Right ventricle myocardium superior (tissue), 1 donor: ENCODE data around the gene LDAH. TPM values are rescaled to one million over a fixed set of nuclear protein-coding genes. Genes with fewer than 3 reads are reported as not detected.
A peak's percentile ranks its signal among the peaks of the same experiment; 100 is the strongest.

ENCODE experiments used
- ATAC-seq: fragments of 200-7000 bp; cut with Tn5 transposase; one replicate; pipeline ENCODE4 v1.9.1; 2020; ENCODE audit warnings: mild to moderate bottlenecking; ENCODE audit not compliant: poor library complexity
- DNase-seq: peaks from one replicate; pipeline ENCODE4 v3.0.0-alpha.2; 2020
- intact Hi-C: fragments of 100-400 bp; cut with DNase I; formaldehyde crosslinking; loops from one replicate; pipeline ENCODE4 v1.11.2; 2022
- total RNA-seq: library from RNA; stranded (reverse); fragmentation: NEBNext Ultra II Directional; extraction: Animal tissue kit (Norgen Biotek cat#: 25700); gene quantifications from one replicate; pipeline ENCODE4 v1.2.1, GENCODE V29; 2021
- donor health status: DM: no; HTN: yes; CAD: no; lungs with severe emphysema.

Gene LDAH
- total RNA-seq, 1 donor from 2014 or later, result 7.0 TPM

- no peak for DNase-seq
- no peak for ATAC-seq
- intact Hi-C loops, result no loop called here
Measured at GRCh38 chr2:20696366-20696765, 126.5 kb downstream of the LDAH start.

DNA sequence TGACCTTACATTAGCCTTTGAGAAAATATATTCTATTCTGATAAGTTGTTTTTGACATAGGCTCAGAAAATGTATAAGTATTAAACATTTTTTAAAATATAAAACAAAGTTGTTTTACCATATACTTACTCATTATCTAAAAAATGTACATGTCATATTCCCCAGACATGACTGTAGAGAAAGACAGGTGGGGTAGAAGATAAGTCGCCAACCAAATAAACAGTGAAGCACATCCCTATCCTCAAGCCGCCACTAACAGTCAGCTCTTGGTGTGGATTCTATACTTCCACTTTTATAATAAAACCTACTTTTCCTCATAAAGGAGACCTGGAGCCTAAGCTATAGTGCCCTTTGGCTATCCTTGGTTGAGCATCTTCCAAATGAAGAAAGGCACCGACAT is 129.6 kb downstream of the LDAH start:
- no peak for DNase-seq
- intact Hi-C loops, result no loop called here
- no peak for ATAC-seq

DNA sequence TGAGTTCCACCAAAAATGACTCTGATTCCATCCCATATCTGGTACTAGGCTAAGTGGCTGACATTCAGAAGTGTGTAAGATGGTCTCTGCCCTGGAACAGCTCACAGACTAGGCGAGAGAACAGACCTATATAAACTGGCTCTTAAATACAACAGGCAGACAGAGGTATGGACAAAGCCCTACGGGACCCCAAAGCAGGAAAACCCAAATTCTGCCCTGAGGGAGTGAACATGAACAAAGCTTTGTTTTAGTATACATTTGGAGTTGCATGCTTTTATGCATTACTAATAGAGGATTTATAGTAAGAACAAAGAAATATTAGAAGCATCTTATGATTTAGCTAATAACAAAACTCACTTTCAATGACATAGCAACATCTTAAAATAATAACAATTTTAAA is 130.8 kb downstream of the LDAH start:
- ATAC-seq (no peak), DNase-seq (no peak)
- intact Hi-C loops, result no loop called here

DNA sequence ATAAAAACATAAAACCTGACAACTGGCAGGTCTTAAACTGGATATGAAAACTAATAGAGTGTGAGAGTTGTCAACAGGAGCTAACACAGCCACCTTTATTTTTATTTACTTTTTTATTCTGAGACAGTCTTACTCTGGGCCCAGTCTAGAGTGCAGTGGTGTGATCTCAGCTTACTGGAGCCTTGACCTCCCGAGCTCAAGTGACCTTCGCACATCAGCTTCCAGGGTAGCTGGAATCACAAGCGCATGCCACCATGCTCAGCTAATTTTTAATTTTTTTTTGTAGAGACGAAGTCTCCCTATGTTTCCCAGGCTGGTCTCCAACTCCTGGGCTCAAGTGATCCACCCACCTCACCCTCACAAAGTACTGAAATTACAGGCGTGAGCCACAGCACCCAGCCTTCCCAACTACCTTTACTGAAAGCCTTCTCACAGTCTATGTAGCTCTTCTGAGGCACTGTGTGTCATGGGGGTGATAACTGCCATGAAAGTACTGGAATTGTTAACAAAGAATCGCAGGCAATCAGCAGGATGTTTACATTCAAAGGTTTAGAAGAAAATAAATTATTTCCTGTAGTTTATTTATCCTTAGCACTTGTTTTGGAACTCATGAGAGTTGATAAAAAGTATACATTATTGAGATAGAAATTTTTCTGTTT is 131.7 kb downstream of the LDAH start:
- DNase-seq (no peak), ATAC-seq (no peak)
- intact Hi-C loops, result no loop called here

- ATAC-seq (no peak), DNase-seq (no peak)
- intact Hi-C loops, result no loop called here
Measured at GRCh38 chr2:20689428-20690264, 133.3 kb downstream of the LDAH start.

GRCh38 chr2:20687260-20687832 is 135.6 kb downstream of the LDAH start:
- DNase-seq (no peak), ATAC-seq (no peak)
- intact Hi-C loops, result no loop called here

GRCh38 chr2:20684581-20685063 is 138.3 kb downstream of the LDAH start:
- intact Hi-C loops, result no loop called here
- DNase-seq (no peak), ATAC-seq (no peak)

DNA sequence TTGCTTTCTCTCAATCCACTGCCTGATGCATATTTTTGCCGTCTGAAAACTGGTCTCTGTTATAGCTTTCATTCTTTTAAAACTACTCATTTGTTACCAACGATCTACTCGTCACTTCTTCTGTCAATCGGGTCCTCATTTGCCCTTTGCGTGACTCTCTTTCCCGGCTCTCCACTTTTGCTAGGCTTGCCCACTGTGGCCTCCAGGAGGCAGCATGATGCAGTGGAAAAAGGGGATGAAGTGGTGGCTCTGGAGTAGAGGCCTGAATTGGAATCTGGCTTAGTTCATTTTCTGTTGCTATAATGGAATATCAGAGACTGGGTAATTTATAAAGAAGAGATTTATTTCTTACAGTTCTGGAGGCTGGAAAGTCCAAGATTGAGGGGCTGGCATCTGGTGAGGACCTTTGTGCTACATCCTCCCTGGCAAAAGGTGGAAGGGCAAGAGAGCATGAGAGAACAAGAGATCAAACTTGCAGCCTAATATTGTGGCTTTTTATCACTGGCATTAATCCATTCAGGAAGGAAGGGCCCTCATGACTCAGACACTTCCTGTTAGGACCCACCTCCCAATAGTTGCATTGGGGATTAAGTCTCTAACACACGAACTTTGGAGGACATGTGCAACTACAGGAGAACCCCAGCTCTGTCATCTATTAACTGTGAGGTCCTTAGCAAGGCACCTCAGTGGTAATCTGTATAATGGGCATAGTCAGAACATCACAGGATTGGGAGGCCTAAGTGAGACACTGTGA is 140.6 kb downstream of the LDAH start:
- ATAC-seq, result no peak
- intact Hi-C loops, result no loop called here

DNA sequence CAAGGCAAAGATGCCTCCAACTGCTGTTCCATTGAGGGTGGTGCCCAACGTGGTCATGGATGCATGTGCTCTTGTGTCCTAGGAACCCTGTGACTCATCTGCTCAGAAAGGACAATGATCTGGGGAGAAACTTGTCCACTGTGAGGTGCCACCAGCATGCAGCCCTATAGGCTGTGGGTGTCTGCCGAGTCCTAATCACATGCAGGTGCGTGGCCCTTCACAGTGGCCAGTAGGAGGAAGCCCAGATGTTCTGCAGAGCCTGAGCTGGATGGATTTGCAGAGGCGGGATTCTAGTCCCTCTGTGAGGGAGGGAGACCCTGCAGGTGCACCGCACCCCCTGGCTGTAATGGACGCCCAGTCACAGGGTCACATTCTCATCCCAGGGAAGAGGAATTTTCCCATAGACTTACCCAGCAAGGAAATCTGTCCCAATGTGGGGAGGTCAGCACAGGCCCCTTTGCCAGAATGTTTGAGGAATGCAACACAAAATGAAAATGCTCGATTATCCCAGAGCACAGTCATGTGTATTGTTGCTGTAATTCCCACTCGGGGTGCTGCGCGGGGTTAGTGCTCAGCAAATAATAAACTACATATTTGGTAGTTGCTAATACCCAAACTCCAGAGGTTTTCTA is 142.0 kb downstream of the LDAH start:
- ATAC-seq, result no peak
- no peak for DNase-seq
- intact Hi-C loops, result no loop called here

More for the DNA sequence above, 140.6 kb downstream of the LDAH start:
- DNase-seq, result no peak

DNA sequence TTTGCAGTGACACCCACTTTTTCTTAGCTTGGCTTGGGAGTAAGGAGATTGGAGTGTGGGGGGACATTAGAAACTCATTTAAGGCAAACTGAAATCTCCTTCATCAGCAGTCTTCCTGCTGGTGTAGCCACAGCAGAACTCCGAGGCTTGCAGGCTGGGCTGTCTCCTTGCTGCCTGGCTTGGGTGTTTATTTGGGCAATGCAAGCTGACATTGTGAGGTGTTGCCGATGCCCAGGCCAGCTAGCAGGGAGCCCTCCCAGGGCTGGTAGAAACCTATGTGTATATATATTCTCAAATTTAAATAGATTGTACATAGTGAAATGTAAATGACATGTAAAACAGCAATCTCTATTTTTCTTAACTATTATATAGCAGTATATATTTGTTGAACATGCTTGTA is 144.1 kb downstream of the LDAH start:
- intact Hi-C loops, result no loop called here
- DNase-seq, result no peak
- ATAC-seq, result no peak

GRCh38 chr2:20678086-20678395 is 144.9 kb downstream of the LDAH start:
- no peak for DNase-seq
- intact Hi-C loops, result no loop called here

DNA sequence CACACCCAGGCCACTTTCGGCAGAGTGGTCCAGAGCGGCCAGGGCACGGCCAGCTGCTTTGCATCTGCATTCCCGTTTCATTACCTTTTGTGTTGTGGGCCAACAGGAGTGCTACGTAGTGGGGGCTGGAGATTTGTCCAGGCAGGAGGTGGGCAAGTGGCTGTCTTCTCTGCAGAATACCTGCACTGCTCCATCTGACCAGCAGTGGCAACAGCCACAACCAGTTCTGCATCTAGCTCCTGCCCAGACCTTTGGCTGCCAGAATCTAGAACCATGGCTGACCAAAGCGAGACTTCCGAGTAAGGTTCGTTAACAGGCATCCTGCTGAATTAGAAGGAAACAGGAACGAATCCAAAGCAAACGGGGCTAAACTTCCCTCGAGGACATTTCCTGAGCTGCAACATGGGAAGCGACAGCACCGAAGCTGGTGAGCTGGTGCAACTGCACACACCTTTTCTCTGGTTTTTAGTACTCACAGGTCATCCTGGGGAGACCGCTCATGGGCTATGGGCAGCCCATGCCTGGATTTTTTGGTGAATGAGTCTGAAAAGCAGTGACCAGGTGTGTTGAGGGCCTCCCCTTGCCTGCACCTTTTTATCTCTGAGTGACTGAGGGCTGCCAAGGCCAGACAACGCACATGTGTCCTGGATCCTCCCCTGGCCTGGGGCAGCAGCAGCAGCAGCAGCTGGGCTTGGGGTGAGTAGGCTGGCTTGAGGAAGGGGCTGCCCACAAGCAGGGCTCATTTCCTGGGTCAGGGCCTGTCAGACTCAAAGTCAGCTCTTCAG is 145.4 kb downstream of the LDAH start:
- DNase-seq, result no peak
- no peak for ATAC-seq
- intact Hi-C loops, result no loop called here

More at GRCh38 chr2:20678086-20678395, 144.9 kb downstream of the LDAH start:
- no peak for ATAC-seq

- peak; percentile 35 for ATAC-seq
- intact Hi-C loops, result no loop called here
- no peak for DNase-seq
Measured at GRCh38 chr2:20676353-20677215, 146.3 kb downstream of the LDAH start.

GRCh38 chr2:20675701-20676352 is 147.1 kb downstream of the LDAH start:
- DNase-seq, result no peak
- peak; percentile 47 for ATAC-seq
- intact Hi-C loops, result no loop called here

DNA sequence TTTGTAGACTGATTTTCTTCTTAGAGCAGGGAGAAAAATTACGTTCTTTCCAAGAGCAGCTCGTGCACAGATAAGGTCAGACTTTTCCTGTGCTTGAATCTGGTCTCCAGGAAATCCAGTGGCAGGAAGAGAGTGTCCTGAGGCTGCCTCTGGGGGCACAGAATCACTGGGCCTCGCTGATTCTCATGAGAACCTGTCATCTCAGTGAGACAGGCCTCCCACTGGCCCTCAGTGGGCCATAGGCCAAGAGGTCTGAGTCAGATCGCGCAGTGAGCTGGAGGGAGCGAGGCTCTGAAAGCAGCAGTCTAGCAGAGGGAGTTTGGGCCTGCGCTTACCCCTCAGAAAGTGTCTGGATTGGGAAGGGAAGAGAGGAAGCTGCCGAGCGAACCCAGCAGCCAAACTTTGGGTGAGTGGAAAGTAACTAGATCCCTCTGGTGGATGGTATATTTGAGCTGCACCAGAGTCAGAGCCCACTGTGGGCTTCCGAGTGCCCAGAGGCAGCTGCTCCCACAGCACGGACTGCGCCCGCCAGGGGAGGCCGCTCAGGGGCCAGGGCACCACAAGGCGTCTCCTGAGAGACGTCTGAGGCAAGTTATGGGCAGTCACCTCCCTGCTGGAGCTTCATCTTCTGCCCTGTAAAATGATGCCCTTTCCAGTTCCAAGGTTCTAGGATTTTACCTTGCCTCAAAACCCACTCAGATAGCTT is 147.8 kb downstream of the LDAH start:
- ATAC-seq (peak; percentile 73), DNase-seq (peak; percentile 70)
- intact Hi-C loops, result no loop called here

- DNase-seq (no peak), ATAC-seq (no peak)
- intact Hi-C loops, result no loop called here
Measured at GRCh38 chr2:20674309-20674965, 148.5 kb downstream of the LDAH start.
